Right ventricle myocardium inferior (tissue), 1 donor: Measurements from ENCODE around the gene TNFSF8. TPM values are rescaled to one million over a fixed set of nuclear protein-coding genes. Genes with fewer than 3 reads are reported as not detected.

Experiments used
- ATAC-seq: fragments of 200-7000 bp; cut with Tn5 transposase; one replicate; pipeline ENCODE4 v1.9.1; 2020; ENCODE audit warnings: mild to moderate bottlenecking, moderate library complexity
- DNase-seq: peaks from one replicate; pipeline ENCODE4 v3.0.0; 2021; ENCODE audit errors: missing footprints
- intact Hi-C: fragments of 100-400 bp; cut with DNase I; formaldehyde crosslinking; loops from one replicate; pipeline ENCODE4 v1.11.0; 2022
- total RNA-seq: library from RNA; stranded (reverse); fragmentation: NEBNext Ultra II Directional; extraction: Animal tissue kit (Norgen Biotek cat#: 25700); gene quantifications from one replicate; pipeline ENCODE4 v1.2.1, GENCODE V29; 2021
- donor health status: DM: no; HTN: yes; CAD: no; lungs with severe emphysema.

TNFSF8 gene
- total RNA-seq, 1 donor from 2014 or later, result 0.57 TPM

DNA sequence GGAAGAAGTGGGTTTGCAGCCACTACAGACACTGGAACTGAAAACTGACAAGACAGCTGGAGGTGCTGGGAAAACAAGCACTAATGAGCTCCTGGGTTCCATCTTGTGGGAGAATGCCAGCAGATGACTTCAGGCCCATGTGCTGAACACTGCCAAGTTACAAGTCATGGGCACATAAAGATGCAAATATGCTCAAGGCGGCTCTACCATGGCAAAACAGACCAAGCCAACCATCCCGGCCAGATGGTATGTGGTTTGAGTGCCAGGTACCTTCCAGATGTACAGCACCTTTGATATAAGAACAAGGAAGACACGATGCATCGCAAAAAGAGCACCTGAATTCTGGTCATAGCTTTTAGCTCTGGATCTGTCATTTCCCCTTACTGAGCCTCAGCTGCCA is 19.9 kb downstream of the TNFSF8 start:
- intact Hi-C loops, result loop anchor here (5.0 kb wide), 1 partner anchor 503 kb away; no protein-coding TSS in a partner anchor
- ATAC-seq, result no peak
- DNase-seq, result no peak

DNA sequence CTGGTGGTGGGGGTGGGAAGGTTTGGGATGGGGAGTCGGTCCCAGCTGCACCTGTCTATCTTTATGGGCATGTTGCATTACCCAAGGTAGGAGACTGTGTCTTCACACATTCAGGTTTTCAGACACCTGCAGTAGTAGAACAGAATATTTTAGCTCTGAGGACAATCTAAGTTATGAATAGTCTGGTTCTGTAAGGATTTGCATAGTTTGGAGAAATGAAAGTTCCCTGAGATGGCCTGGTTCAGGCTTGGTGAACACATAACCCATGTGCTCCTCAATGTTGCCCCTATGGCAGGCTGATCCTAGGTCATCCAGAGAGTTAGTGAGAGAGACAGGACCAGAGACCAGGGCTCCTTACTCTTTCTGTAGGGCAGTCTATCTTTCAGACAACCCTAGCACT is 20.7 kb downstream of the TNFSF8 start:
- ATAC-seq, result no peak

DNA sequence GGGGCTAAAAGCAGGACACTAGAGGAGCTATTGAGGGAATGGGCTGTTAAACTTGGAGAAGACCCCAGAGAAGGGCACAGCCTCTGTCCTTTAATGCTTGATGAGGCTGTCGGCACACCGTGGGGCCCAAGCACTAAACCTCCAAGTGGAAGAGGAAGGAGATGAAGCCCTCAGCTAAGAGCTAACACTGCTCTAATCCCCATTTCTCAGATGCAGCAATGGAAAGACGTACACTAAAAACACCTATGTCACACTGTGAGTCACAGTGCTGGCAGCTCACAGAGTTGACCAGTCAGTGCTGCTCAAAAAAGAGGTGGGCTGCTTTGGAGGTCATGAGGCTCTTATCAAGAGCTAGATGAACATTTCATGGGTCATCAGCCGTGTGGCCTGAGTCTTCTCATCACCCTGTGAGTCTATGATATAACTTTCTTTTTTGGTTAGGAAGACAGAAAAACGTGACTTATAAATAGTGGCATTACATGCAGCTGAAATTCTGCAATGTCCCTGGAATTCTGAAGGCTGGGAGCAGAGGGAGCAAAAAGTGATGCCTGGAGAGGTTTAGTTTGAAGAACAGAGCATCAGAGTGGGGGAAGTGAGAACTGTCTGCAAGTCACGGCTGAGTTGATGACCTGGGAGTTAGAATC is 21.5 kb downstream of the TNFSF8 start:
- DNase-seq (no peak), ATAC-seq (no peak)
- intact Hi-C loops, result loop anchor here (2.0 kb wide), 1 partner anchor 170 kb away; no protein-coding TSS in a partner anchor

More for the DNA sequence above, 20.7 kb downstream of the TNFSF8 start:
- intact Hi-C loops, result loop anchor here (2.0 to 5.0 kb wide), 2 partner anchors 171 to 502 kb away; no protein-coding TSS in a partner anchor
- no peak for DNase-seq

- intact Hi-C loops, result loop anchor here (2.0 kb wide), 1 partner anchor 169 kb away; no protein-coding TSS in a partner anchor
- no peak for DNase-seq
- no peak for ATAC-seq
These were observed 22.2 kb downstream of the TNFSF8 start for GRCh38 chr9:114908104-114908622.

- ATAC-seq, result no peak
These were observed 23.3 kb downstream of the TNFSF8 start for GRCh38 chr9:114906922-114907571.

DNA sequence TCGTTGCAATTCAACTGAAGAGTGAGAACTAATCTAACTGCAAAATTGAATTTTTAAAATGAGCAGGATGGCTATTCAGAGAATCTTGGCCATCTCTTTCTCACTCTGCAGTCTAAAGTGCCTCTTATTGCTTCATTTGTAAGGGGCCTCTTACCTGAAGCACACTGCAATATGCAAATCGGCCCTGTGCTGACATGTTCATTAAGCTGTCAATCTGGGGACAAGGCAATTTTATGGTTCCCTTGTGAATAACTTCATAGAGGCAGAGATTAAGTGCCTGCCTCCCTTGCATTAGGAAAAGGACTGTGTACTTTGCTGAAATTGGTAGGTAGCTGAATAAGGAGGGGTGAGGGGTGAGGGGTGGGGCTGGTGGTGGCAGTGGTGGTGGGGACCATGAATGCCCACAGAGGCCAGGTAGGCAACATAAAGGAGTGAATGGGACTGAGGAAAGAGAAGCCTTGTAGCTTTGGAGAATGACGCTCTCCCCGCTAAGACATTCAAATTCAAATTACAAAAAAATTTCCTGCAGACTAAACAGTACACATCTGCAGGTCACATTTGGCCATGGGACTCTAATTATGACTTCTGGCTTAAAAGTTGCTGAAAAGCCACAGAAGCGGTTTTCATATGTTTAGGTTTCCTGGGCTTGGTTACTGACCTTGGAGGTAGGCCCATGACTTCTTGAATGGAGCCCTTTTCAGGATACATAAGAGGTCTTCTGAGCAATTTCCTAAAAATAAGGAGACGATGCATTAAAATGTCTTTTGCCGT is 25.0 kb downstream of the TNFSF8 start:
- intact Hi-C loops, result no loop called here
- DNase-seq, result no peak
- ATAC-seq, result no peak

More at GRCh38 chr9:114906922-114907571, 23.3 kb downstream of the TNFSF8 start:
- intact Hi-C loops, result no loop called here
- no peak for DNase-seq

DNA sequence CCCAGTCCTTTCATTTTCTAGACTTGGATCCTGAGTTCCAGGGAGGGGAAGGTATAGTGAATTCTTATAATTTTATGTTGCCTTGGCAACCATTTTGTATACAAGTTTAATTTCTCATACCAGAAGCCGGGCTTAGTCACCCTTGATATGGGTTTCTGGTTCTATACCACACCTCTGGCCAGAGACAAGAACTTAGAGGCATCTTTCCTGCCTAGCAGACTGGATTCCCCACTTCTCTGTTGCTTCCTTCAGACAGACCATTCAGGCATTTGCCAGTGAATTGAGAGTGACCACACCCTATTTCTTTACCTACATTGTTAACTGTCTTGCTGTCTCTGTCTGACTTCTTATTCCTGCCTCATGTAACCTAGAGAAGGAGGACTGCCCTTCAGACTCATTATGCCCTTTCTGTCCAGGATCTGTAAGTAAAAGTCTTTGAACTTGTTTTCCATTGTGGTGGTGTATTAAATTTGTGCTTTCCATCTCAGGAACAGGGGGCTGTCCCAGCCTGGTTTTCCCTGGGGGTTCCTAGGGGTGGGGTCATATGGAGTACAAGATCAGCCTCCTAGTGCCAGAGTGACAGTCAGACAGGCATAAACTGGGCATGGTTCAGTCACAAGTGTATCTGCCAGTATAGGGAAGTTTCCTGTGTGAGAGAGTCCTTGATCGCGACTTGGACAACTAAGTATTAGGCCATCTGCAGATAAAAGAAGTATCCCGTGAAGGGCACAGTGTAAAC is 27.4 kb downstream of the TNFSF8 start:
- no peak for DNase-seq
- ATAC-seq, result no peak
- intact Hi-C loops, result no loop called here

- ATAC-seq, result no peak
- intact Hi-C loops, result no loop called here
- no peak for DNase-seq
These were observed 29.2 kb downstream of the TNFSF8 start for GRCh38 chr9:114900942-114901802.

GRCh38 chr9:114899995-114900394 is 30.4 kb downstream of the TNFSF8 start:
- intact Hi-C loops, result no loop called here
- ATAC-seq (no peak), DNase-seq (no peak)

GRCh38 chr9:114899461-114899860 is 30.9 kb downstream of the TNFSF8 start:
- DNase-seq (no peak), ATAC-seq (no peak)
- intact Hi-C loops, result no loop called here

DNA sequence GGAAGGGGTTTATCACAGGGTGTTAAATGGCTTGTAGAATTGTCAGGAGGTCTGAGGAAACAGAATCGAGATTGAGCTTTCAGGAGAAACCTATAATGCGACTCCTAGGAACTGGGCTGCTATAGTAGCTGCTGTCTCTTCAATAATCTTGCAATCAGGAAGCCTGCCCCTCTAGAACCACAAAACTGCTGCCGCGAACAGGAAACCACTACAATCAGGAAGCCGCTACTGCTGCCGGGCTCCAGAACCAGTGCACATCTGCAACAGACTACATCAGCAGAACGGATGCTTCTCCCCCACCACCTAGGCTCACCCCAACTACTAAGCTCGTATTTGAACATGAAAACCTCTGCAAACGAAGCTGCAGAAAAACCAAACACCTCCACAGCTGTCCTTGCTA is 31.6 kb downstream of the TNFSF8 start:
- peak; percentile 63 for ATAC-seq
- peak; percentile 85 for DNase-seq
- intact Hi-C loops, result no loop called here

DNA sequence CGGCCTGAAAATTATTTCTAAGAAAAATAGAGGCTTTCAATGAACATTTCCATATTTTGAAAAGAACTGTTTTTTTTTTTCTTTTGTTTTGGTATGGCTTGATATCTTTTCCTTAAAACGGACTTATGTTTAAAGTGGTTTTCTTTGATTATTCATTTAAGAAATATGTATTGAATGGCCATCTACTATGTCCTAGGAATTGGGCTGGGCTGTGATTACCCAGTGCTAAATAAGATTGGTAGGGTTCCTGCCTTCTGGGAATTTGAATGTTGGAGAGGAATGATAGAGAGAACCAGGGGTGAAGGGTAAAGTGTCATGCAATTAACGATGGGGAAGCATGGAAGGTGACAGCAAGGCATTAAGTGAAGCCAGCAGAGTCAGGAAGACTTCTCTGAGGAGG is 33.2 kb downstream of the TNFSF8 start:
- ATAC-seq, result no peak
- no peak for DNase-seq
- intact Hi-C loops, result no loop called here

- intact Hi-C loops, result no loop called here
- ATAC-seq (no peak), DNase-seq (no peak)
These were observed 34.0 kb downstream of the TNFSF8 start for GRCh38 chr9:114896344-114896743.

GRCh38 chr9:114895521-114895991 is 34.8 kb downstream of the TNFSF8 start:
- ATAC-seq (no peak), DNase-seq (no peak)
- intact Hi-C loops, result no loop called here

- ATAC-seq (peak; percentile 72), DNase-seq (no peak)
- intact Hi-C loops, result no loop called here
These were observed 35.6 kb downstream of the TNFSF8 start for GRCh38 chr9:114894609-114895433.

GRCh38 chr9:114894206-114894605 is 36.2 kb downstream of the TNFSF8 start:
- DNase-seq (no peak), ATAC-seq (no peak)
- intact Hi-C loops, result no loop called here
